Airway epithelial cell (primary cell): ENCODE results near the gene DLGAP3. TPM values are rescaled to one million over a fixed set of nuclear protein-coding genes. Genes with fewer than 3 reads are reported as not detected.

Experiments
- total RNA-seq: library from RNA; depleted of rRNA; stranded (reverse); fragments of >200 nt; gene quantifications from 2 replicates; pipeline ENCODE4 v1.2.3, GENCODE V29; 2015

DLGAP3 gene, protein sequence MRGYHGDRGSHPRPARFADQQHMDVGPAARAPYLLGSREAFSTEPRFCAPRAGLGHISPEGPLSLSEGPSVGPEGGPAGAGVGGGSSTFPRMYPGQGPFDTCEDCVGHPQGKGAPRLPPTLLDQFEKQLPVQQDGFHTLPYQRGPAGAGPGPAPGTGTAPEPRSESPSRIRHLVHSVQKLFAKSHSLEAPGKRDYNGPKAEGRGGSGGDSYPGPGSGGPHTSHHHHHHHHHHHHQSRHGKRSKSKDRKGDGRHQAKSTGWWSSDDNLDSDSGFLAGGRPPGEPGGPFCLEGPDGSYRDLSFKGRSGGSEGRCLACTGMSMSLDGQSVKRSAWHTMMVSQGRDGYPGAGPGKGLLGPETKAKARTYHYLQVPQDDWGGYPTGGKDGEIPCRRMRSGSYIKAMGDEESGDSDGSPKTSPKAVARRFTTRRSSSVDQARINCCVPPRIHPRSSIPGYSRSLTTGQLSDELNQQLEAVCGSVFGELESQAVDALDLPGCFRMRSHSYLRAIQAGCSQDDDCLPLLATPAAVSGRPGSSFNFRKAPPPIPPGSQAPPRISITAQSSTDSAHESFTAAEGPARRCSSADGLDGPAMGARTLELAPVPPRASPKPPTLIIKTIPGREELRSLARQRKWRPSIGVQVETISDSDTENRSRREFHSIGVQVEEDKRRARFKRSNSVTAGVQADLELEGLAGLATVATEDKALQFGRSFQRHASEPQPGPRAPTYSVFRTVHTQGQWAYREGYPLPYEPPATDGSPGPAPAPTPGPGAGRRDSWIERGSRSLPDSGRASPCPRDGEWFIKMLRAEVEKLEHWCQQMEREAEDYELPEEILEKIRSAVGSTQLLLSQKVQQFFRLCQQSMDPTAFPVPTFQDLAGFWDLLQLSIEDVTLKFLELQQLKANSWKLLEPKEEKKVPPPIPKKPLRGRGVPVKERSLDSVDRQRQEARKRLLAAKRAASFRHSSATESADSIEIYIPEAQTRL
- total RNA-seq = not detected in 2 replicates

DNA sequence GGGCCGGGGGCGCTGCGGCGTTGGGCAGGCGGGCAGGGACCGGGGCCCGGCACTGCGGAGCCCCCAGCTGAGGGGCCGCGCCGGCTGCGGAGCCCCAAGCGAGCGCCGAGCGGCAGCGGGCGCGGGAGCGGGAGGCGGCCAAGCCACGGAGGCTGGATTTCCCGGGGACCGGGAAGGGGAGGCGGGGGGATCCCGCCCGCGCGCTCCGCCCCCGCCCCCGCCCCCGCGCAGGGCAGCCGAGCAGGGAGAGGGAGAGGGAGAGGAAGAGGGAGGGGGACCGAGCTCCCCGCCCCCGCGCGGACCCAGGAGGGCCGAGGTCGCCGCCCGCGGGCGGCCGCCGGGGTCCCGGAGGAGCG lies at the start of gene DLGAP3:
Gene DLGAP3, minus strand, starts transcription at position 154 of the 356 bp plus-strand sequence. CDS start 24,267 bp downstream, outside the sequence.

DNA sequence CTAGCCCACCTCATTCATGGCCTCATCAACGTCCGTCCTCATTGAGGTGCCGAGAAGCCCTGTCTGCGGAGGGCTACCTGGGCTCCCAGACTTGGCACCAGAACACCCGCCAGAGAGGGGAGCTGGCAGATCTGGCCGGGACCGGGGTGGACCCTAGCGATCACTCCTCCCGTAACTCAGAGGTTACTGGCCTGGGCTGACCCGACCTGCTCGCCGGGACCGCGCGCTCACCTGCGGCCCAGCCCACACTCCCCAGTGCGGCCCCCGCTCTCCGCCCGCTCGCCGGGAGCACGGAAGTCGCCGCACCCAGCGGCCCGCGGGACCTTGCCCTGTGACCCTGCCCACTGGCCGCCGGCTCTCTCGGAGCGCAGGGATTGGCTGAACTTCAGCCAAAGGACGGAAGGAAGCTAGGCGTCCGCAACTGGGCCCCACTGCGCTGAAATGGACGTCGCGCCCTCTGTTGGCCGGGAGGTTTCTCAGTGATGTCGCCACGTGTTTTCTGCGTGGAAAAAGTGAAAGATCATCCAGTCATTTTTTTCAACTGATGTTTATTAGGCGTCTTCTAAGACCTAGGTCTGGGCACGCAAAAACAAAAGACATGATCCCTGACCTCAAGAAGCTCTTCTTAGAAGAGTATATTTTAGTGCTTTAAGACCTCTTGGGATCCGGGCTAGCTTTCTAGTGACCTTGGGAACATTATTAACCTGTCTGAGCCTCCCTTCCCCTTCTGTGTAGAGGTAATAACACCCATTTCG lies 69.8 kb downstream of the DLGAP3 start, which contains the start of gene SMIM12:
Gene SMIM12, minus strand, starts transcription at position 304 of the 755 bp plus-strand sequence. CDS start 3,772 bp downstream, outside the sequence.

Other genes starting within 250 kb of the DLGAP3 start
- gene GJB5, start 174.6 kb downstream of the DLGAP3 start, total RNA-seq = 105 and 109 TPM in 2 replicates
- gene GJB4, start 169.9 kb downstream of the DLGAP3 start, total RNA-seq = 11.8 and 18.1 TPM in 2 replicates
- 115 and 159 TPM in 2 replicates for gene GJB3, start 148.4 kb downstream of the DLGAP3 start, total RNA-seq
- not detected in 2 replicates for gene GJA4, start 136.7 kb downstream of the DLGAP3 start, total RNA-seq
- 31.0 and 37.5 TPM in 2 replicates for gene SMIM12, start 69.9 kb downstream of the DLGAP3 start, total RNA-seq
- 5.9 and 17.6 TPM in 2 replicates for gene TMEM35B, start 55.7 kb upstream of the DLGAP3 start, total RNA-seq
- gene ZMYM6, start 102.3 kb upstream of the DLGAP3 start, total RNA-seq = 5.8 and 9.1 TPM in 2 replicates
- gene ZMYM1, start 149.7 kb upstream of the DLGAP3 start, total RNA-seq = 6.7 and 13.5 TPM in 2 replicates